GM12875 (cell line): ENCODE results near the gene ARHGEF40.

Experiments
- H3K4me3 ChIP-seq: one replicate; pipeline ENCODE4 v1.5.1; 2011; ENCODE audit warnings: low read depth, low read length, control low read depth
- TF ChIP-seq, protein P1 (sequence below): IDR thresholded peaks from 2 replicates; pipeline ENCODE4 v1.5.1; 2011; ENCODE audit warnings: low read depth, mild to moderate bottlenecking, control low read depth, inconsistent platforms, low read length, moderate library complexity, borderline replicate concordance; ENCODE audit not compliant: insufficient read depth

The ARHGEF40 gene

DNA sequence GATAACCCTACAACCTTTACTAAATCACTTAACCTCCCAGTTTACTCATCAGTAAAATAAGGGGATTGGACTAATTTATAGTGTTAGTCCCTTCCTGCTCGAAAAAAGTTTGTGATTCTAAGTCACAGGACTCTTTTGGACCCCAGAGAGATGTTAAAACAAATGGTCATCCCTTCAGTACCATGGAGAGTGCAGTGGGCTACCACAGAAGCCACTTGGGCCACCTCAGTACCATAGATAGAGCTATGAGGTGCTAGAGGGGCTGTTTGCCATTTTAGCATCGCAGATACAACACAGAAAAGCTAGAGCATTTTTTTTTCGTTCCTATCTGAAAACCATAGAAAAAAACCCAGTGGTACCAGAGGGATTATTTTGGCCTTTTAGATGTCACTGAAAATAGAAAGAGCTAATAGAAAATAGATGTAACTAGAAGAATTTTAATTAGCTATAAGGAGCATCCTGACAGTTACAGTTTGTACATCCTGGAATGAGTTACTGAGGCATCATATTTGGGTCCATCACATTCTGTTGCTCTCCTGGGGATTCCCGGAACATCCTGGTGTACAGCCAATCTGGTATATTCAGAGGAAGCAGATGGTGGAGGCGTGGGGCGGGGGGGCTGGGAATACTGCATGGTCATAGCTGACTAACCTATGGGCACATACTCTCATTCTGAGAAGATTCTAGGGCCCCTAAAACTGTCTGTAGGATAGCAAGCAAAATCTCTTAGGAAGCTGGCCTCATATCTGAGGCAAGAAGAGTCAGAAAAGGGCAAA lies 25.5 kb downstream of the ARHGEF40 start:
- TF ChIP-seq, protein P1, sequence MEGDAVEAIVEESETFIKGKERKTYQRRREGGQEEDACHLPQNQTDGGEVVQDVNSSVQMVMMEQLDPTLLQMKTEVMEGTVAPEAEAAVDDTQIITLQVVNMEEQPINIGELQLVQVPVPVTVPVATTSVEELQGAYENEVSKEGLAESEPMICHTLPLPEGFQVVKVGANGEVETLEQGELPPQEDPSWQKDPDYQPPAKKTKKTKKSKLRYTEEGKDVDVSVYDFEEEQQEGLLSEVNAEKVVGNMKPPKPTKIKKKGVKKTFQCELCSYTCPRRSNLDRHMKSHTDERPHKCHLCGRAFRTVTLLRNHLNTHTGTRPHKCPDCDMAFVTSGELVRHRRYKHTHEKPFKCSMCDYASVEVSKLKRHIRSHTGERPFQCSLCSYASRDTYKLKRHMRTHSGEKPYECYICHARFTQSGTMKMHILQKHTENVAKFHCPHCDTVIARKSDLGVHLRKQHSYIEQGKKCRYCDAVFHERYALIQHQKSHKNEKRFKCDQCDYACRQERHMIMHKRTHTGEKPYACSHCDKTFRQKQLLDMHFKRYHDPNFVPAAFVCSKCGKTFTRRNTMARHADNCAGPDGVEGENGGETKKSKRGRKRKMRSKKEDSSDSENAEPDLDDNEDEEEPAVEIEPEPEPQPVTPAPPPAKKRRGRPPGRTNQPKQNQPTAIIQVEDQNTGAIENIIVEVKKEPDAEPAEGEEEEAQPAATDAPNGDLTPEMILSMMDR = no peak
- no peak overlapping the region for H3K4me3 ChIP-seq

GRCh38 chr14:21096438-21096837 lies 26.3 kb downstream of the ARHGEF40 start:
- TF ChIP-seq, protein P1 = no peak
- no peak overlapping the region for H3K4me3 ChIP-seq

DNA sequence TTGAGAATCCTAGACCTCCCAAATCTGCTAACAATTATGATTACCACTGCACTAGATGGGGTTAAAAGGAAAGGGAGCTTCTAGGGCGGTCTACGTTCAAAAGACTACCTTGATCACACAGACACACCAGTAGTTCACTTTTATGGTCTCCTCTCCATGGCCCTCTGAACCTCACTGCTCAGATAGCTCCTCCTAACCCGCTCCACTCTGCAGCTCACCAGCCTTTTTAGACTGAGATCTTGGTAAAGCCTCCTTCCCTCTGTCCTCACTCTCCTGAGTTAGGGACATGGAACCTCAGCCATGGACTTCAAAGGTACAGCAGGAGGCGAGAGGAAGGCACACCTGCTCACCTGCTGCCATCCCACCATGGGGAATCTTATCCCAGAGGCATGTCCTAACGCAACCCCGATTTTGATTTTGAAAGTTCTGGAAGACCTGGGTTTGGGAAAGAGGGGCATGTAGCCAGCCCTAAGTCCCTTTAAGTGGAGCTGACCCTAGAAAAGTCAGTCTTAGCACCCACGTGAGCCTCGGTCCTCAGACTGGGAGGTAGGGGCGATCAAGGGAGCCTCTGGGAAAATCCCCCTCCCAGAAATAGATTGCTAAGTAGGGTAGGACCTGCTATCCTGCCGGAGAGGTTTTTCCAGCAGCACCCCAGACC lies 27.0 kb downstream of the ARHGEF40 start:
- TF ChIP-seq, protein P1 = no peak
- no peak overlapping the region for H3K4me3 ChIP-seq

GRCh38 chr14:21097636-21098075 lies 27.6 kb downstream of the ARHGEF40 start:
- TF ChIP-seq, protein P1 = no peak
- H3K4me3 ChIP-seq = no peak overlapping the region

DNA sequence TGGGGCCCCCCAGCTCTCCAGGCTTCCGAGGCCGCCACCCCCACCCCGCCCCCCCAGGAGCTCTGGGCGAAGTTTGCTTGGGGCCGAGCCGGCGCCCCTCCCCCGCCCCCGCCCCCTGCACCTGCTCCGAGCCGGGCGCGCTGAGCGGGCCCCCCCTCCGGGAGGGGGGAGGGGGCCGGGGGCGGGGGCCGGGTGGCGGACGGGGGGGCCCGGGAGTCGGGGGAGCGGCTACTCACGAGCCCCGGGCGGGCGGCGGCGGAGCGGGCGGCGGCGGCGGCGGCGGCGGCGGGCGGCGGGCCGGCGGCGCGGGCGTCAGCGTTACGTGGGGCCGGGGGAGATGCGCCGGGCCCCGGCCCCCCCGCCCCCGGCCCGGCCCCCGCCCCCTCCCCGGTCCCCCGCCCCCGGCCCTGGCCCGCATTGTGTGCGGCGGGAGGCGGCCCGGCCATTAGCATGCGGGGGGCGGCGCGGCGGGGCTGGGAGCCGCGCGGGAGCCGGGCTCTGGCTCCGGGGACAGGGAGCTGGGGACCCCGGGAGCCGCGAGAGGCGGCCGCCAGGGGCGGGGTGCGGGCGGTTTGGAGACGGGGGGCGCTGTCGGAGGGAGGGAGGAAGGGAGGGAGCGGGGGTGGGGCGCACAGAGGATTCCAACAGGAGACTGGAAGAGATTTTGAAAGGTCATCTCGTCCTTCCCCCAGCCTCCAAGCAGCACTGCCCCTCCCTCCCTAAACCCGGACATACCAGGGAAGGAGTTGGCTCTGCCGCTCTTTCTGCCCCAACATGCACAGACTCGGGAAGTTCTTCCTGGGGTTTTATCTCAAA lies 28.2 kb downstream of the ARHGEF40 start, which contains the start of gene ZNF219:
Gene ZNF219 (minus strand): TSS at position 580 of the 816 bp plus-strand sequence. CDS start 5,064 bp downstream, outside the sequence.
- no peak within 1 kb of the TSS for H3K4me3 ChIP-seq
- TF ChIP-seq, protein P1 = no peak

GRCh38 chr14:21098892-21099595 lies 28.9 kb downstream of the ARHGEF40 start:
- TF ChIP-seq, protein P1 = no peak

More at GRCh38 chr14:21098892-21099595, 28.9 kb downstream of the ARHGEF40 start:
- no peak overlapping the region for H3K4me3 ChIP-seq
